ENCODE measurements around the gene SLC22A31. TPM values are rescaled to one million over a fixed set of nuclear protein-coding genes. Genes with fewer than 3 reads are reported as not detected.

The SLC22A31 gene
- total and polyA plus RNA-seq, 9 of the 15 experiments (the other 6 are each of a cell fraction or from before 2014, with no cell fraction given): 0.29 to 2.2 (median 0.47) TPM; not detected in 3

DNA sequence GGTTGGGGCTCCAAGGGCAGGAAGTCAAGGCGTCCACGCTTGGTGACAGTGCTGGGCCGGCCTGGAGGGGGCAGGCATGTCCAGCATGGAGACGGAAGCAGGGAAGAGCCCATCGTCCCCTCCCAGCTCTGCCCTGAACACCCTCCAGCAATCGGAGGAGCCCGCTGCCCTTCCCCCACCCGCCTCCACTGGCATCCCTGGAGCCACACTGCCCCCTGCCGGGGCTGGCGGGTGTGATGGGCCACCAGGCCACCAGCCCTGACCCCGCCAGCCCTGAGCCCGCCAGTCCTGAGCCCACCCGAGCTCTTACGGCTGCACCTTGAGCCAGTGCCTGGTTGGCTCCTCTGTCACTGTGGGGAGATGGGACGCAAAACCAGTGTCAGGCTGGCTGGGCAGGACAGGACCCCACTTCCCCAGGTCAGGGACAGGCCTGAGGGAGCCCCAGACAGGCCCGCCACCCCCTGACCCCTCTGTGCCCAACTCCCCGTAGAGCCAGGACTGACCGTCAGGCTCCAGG lies 32.9 kb downstream of the SLC22A31 start (continued):
- no peak for TF ChIP-seq DNMT1 (IDR thresholded peaks at IDR 0.05)
- TF ChIP-seq, protein P1, sequence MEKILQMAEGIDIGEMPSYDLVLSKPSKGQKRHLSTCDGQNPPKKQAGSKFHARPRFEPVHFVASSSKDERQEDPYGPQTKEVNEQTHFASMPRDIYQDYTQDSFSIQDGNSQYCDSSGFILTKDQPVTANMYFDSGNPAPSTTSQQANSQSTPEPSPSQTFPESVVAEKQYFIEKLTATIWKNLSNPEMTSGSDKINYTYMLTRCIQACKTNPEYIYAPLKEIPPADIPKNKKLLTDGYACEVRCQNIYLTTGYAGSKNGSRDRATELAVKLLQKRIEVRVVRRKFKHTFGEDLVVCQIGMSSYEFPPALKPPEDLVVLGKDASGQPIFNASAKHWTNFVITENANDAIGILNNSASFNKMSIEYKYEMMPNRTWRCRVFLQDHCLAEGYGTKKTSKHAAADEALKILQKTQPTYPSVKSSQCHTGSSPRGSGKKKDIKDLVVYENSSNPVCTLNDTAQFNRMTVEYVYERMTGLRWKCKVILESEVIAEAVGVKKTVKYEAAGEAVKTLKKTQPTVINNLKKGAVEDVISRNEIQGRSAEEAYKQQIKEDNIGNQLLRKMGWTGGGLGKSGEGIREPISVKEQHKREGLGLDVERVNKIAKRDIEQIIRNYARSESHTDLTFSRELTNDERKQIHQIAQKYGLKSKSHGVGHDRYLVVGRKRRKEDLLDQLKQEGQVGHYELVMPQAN (IDR thresholded peaks at IDR 0.05; ENCODE audit: borderline replicate concordance): no peak
- no peak for TF ChIP-seq ZNF696 (CRISPR knock-in tag; conservative IDR thresholded peaks at IDR 0.05)
- no peak for TF ChIP-seq PPARD (CRISPR knock-in tag; IDR thresholded peaks at IDR 0.05)
- TF ChIP-seq, protein P2, sequence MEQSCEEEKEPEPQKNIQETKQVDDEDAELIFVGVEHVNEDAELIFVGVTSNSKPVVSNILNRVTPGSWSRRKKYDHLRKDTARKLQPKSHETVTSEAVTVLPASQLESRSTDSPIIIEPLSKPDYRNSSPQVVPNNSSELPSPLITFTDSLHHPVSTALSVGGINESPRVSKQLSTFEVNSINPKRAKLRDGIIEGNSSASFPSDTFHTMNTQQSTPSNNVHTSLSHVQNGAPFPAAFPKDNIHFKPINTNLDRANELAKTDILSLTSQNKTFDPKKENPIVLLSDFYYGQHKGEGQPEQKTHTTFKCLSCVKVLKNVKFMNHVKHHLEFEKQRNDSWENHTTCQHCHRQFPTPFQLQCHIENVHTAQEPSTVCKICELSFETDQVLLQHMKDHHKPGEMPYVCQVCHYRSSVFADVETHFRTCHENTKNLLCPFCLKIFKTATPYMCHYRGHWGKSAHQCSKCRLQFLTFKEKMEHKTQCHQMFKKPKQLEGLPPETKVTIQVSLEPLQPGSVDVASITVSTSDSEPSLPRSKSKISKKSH (CRISPR knock-in tag; IDR thresholded peaks at IDR 0.05): no peak
- TF ChIP-seq, protein P3, sequence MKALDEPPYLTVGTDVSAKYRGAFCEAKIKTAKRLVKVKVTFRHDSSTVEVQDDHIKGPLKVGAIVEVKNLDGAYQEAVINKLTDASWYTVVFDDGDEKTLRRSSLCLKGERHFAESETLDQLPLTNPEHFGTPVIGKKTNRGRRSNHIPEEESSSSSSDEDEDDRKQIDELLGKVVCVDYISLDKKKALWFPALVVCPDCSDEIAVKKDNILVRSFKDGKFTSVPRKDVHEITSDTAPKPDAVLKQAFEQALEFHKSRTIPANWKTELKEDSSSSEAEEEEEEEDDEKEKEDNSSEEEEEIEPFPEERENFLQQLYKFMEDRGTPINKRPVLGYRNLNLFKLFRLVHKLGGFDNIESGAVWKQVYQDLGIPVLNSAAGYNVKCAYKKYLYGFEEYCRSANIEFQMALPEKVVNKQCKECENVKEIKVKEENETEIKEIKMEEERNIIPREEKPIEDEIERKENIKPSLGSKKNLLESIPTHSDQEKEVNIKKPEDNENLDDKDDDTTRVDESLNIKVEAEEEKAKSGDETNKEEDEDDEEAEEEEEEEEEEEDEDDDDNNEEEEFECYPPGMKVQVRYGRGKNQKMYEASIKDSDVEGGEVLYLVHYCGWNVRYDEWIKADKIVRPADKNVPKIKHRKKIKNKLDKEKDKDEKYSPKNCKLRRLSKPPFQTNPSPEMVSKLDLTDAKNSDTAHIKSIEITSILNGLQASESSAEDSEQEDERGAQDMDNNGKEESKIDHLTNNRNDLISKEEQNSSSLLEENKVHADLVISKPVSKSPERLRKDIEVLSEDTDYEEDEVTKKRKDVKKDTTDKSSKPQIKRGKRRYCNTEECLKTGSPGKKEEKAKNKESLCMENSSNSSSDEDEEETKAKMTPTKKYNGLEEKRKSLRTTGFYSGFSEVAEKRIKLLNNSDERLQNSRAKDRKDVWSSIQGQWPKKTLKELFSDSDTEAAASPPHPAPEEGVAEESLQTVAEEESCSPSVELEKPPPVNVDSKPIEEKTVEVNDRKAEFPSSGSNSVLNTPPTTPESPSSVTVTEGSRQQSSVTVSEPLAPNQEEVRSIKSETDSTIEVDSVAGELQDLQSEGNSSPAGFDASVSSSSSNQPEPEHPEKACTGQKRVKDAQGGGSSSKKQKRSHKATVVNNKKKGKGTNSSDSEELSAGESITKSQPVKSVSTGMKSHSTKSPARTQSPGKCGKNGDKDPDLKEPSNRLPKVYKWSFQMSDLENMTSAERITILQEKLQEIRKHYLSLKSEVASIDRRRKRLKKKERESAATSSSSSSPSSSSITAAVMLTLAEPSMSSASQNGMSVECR (CRISPR knock-in tag; IDR thresholded peaks at IDR 0.05): peak; percentile 76
- TF ChIP-seq, protein P4, sequence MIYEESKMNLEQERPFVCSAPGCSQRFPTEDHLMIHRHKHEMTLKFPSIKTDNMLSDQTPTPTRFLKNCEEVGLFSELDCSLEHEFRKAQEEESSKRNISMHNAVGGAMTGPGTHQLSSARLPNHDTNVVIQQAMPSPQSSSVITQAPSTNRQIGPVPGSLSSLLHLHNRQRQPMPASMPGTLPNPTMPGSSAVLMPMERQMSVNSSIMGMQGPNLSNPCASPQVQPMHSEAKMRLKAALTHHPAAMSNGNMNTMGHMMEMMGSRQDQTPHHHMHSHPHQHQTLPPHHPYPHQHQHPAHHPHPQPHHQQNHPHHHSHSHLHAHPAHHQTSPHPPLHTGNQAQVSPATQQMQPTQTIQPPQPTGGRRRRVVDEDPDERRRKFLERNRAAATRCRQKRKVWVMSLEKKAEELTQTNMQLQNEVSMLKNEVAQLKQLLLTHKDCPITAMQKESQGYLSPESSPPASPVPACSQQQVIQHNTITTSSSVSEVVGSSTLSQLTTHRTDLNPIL (CRISPR knock-in tag; IDR thresholded peaks at IDR 0.05): no peak
- no peak for TF ChIP-seq ZNF146 (CRISPR knock-in tag; IDR thresholded peaks at IDR 0.05; ENCODE audit: unreplicated experiment)
- TF ChIP-seq SNRNP70 (optimal IDR thresholded peaks at IDR 0.05; ENCODE audit: low read depth, low read length): no peak
- TF ChIP-seq, protein P5, sequence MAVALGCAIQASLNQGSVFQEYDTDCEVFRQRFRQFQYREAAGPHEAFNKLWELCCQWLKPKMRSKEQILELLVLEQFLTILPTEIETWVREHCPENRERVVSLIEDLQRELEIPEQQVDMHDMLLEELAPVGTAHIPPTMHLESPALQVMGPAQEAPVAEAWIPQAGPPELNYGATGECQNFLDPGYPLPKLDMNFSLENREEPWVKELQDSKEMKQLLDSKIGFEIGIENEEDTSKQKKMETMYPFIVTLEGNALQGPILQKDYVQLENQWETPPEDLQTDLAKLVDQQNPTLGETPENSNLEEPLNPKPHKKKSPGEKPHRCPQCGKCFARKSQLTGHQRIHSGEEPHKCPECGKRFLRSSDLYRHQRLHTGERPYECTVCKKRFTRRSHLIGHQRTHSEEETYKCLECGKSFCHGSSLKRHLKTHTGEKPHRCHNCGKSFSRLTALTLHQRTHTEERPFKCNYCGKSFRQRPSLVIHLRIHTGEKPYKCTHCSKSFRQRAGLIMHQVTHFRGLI (CRISPR knock-in tag; IDR thresholded peaks at IDR 0.05): no peak
- TF ChIP-seq, protein P6, sequence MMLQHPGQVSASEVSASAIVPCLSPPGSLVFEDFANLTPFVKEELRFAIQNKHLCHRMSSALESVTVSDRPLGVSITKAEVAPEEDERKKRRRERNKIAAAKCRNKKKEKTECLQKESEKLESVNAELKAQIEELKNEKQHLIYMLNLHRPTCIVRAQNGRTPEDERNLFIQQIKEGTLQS (IDR thresholded peaks at IDR 0.05): no peak
- TF ChIP-seq, protein P6 (CRISPR knock-in tag; conservative IDR thresholded peaks at IDR 0.05): no peak
- TF ChIP-seq STAG1 (CRISPR knock-in tag; IDR thresholded peaks at IDR 0.05; ENCODE audit: borderline replicate concordance): peak; percentile 99
